K562 (cell line): ENCODE data around the gene NUP133. TPM values are rescaled to one million over a fixed set of nuclear protein-coding genes. Genes with fewer than 3 reads are reported as not detected.
A peak's percentile ranks its signal among the peaks of the same experiment; 100 is the strongest.

Experiments
- ARNT ChIP-seq, 2 experiments: fragments of 450-650 bp; IDR thresholded peaks; 2 replicates each; pipeline ENCODE4 v1.6.1; 2016; ENCODE audit warnings: mild to moderate bottlenecking in 1 of 2
- BRF1 ChIP-seq: IDR thresholded peaks from 3 replicates; pipeline ENCODE4 v1.6.1; 2011; ENCODE audit warnings: borderline replicate concordance, mild to moderate bottlenecking; ENCODE audit not compliant: insufficient read length; ENCODE audit errors: extremely low read depth
- CREB1 ChIP-seq, 2 experiments: sonication (generic) in 1 of 2; formaldehyde crosslinking in 1 of 2; IDR thresholded peaks; 2 replicates each; pipeline versions ENCODE4 v1.6.1 to v1.8.0; 2012 to 2022; ENCODE audit warnings: inconsistent platforms in 1 of 2, mild to moderate bottlenecking in 1 of 2, missing genetic modification reagents in 1 of 2, moderate library complexity in 1 of 2
- EP300 ChIP-seq: IDR thresholded peaks from 2 replicates; pipeline ENCODE4 v1.6.1; 2012; ENCODE audit warnings: low read length, improper control_type of control experiment
- FIP1L1 ChIP-seq: fragments of 200-400 bp; formaldehyde crosslinking; IDR thresholded peaks from 2 replicates; pipeline ENCODE4 v1.6.1; 2018; ENCODE audit warnings: mild to moderate bottlenecking, low read depth, low read length; ENCODE audit not compliant: poor library complexity, severe bottlenecking
- FOXJ2 ChIP-seq: fragments of 200-800 bp; sonication (Bioruptor generic); IDR thresholded peaks from 2 replicates; pipeline ENCODE4 v1.6.1; 2016; ENCODE audit warnings: missing genetic modification characterization, missing compliant biosample characterization
- FOXP1 ChIP-seq: sonication (generic); formaldehyde crosslinking; IDR thresholded peaks from 2 replicates; pipeline ENCODE4 v1.8.0; 2022; ENCODE audit warnings: mild to moderate bottlenecking, missing genetic modification reagents
- KAT2B ChIP-seq: IDR thresholded peaks from one replicate; pipeline ENCODE4 v1.6.1; 2012; ENCODE audit warnings: low read depth, mild to moderate bottlenecking, control low read depth, inconsistent platforms, low read length, moderate library complexity
- KDM4B ChIP-seq, 2 experiments: fragments of 450-650 bp in 1 of 2; sonication (generic) in 1 of 2; IDR thresholded peaks; 2 replicates each; pipeline ENCODE4 v1.6.1; 2016 to 2017; ENCODE audit warnings: borderline replicate concordance in 2 of 2, antibody characterized with exemption in 1 of 2, low read depth in 1 of 2, mild to moderate bottlenecking in 1 of 2
- NFE2L1 ChIP-seq: fragments of 450-650 bp; IDR thresholded peaks from 2 replicates; pipeline ENCODE4 v1.6.1; 2016; ENCODE audit warnings: missing genetic modification characterization, low read depth, mild to moderate bottlenecking, missing compliant biosample characterization, moderate library complexity, borderline replicate concordance
- POLR2AphosphoS5 ChIP-seq: IDR thresholded peaks from 2 replicates; pipeline ENCODE4 v1.6.1; 2011; ENCODE audit warnings: mild to moderate bottlenecking, low read depth, low read length, moderate library complexity; ENCODE audit not compliant: control insufficient read depth, insufficient read depth
- PTRF ChIP-seq: fragments of 450-650 bp; IDR thresholded peaks from 2 replicates; pipeline ENCODE4 v1.6.1; 2016; ENCODE audit warnings: mild to moderate bottlenecking, missing genetic modification characterization, missing compliant biosample characterization
- RFX1 ChIP-seq: fragments of 450-650 bp; IDR thresholded peaks from 2 replicates; pipeline ENCODE4 v1.6.1; 2016; ENCODE audit warnings: mild to moderate bottlenecking, moderate library complexity
- SIRT6 ChIP-seq: IDR thresholded peaks from one replicate; pipeline ENCODE4 v1.6.1; 2012; ENCODE audit warnings: low read depth, mild to moderate bottlenecking, control low read depth, inconsistent platforms, low read length, moderate library complexity
- SNIP1 ChIP-seq: fragments of 450-650 bp; IDR thresholded peaks from 2 replicates; pipeline ENCODE4 v1.7.1; 2017; ENCODE audit warnings: low read depth, mild to moderate bottlenecking
- U2AF1 ChIP-seq: fragments of 200-400 bp; formaldehyde crosslinking; optimal IDR thresholded peaks from 2 replicates; pipeline ENCODE3; 2017; ENCODE audit warnings: mild to moderate bottlenecking, low read depth, low read length, moderate library complexity
- ZNF583 ChIP-seq: fragments of 250-450 bp; sonication (Bioruptor Pico); IDR thresholded peaks from 2 replicates; pipeline ENCODE4 v1.4.0; 2020
- ZNF696 ChIP-seq: fragments of 250-450 bp; sonication (Bioruptor Pico); conservative IDR thresholded peaks from 2 replicates; pipeline ENCODE4 v1.4.0; 2020; ENCODE audit warnings: mild to moderate bottlenecking, moderate library complexity
- polyA plus RNA-seq, 8 experiments: library from polyadenylated mRNA; depleted of rRNA in 4 of 8; stranded (reverse) in 5 of 8; unstranded in 3 of 8; fragments of >200 nt; fragmentation: Nextera tagmentation in 2 of 8; fragmentation: Illumina TruSeq in 1 of 8; extraction: Ambion mirVana in 2 of 8; extraction: Trizol in 1 of 8; gene quantifications; 2 replicates each; pipeline versions ENCODE4 v1.2.1 to v1.2.3, GENCODE V29; 2011 to 2014; ENCODE audit warnings: inconsistent platforms in 1 of 8, missing spikeins in 1 of 8
- total RNA-seq, 7 experiments: library from RNA; depleted of rRNA in 6 of 7; stranded (reverse); fragments of >200 nt in 6 of 7; fragmentation: Illumina TruSeq in 2 of 7; extraction: Trizol in 2 of 7; gene quantifications; 2 replicates each; pipeline versions ENCODE4 v1.2.1 to v1.2.3, GENCODE V29; 2011 to 2021; ENCODE audit warnings: low replicate concordance in 1 of 7
- TF ChIP-seq, protein P1 (sequence below): IDR thresholded peaks from 2 replicates; pipeline ENCODE4 v1.6.1; 2011; ENCODE audit warnings: borderline replicate concordance, low read depth, mild to moderate bottlenecking, moderate library complexity, low read length; ENCODE audit not compliant: insufficient read depth, poor library complexity, severe bottlenecking
- TF ChIP-seq, protein P2 (sequence below): sonication (generic); formaldehyde crosslinking; IDR thresholded peaks from 2 replicates; pipeline ENCODE4 v1.5.0; 2020; ENCODE audit warnings: missing genetic modification reagents
- TF ChIP-seq, protein P3 (sequence below): sonication (generic); formaldehyde crosslinking; IDR thresholded peaks from 2 replicates; pipeline ENCODE4 v1.8.1; 2023; ENCODE audit warnings: mild to moderate bottlenecking, missing genetic modification reagents

The NUP133 gene
- total and polyA plus RNA-seq, 9 of the 15 experiments (the other 6 are each of a cell fraction or from before 2014, with no cell fraction given): 21.7 to 85.1 (median 61.3) TPM

DNA sequence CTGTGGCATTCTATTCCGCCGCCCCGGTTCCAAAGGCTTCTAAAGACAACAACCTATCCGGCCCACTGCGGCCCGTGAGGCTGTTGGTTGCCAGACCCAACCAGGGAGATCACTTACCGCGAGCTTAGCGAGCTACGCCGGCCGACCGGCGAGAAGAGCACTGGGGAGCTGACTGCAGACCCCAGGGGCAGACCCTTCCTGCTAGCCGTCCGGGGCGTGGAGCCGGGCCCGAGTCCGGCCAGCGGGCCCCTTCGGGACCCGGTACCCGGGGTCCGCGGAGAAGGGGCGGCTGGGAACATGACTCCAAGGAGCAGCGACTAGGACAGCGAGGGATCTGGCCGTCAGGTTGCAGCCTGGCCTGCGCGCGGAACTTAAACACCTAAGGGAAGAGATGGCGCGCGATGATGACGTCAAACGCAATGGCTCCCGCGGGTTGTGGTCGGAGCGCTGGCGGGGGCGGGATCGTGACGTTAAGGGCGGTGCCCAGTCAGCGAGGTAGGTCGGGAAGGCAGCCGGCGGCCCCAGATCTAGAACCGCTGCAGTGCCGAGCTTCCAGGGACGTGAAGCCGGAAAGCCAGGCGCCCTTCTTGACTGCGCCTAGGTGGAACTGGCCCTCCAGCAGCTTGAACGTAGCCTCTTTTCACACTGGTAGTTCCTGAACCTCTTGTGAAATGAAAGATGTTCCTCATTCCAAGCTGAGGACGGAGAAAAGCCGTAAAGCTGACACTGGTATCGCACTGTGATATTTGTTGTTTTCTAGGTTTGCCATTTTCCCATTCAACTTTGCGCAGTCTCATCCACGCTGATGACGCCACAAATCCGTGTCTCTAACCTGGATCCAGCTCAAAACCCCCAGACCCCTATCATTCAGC lies at the start of gene NUP133 (continued):
- TF ChIP-seq, protein P1, sequence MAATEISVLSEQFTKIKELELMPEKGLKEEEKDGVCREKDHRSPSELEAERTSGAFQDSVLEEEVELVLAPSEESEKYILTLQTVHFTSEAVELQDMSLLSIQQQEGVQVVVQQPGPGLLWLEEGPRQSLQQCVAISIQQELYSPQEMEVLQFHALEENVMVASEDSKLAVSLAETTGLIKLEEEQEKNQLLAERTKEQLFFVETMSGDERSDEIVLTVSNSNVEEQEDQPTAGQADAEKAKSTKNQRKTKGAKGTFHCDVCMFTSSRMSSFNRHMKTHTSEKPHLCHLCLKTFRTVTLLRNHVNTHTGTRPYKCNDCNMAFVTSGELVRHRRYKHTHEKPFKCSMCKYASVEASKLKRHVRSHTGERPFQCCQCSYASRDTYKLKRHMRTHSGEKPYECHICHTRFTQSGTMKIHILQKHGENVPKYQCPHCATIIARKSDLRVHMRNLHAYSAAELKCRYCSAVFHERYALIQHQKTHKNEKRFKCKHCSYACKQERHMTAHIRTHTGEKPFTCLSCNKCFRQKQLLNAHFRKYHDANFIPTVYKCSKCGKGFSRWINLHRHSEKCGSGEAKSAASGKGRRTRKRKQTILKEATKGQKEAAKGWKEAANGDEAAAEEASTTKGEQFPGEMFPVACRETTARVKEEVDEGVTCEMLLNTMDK: no peak
- no peak for TF ChIP-seq PTRF
- no peak for TF ChIP-seq SIRT6
- peak; percentile 58 for TF ChIP-seq U2AF1
- peak; percentile 98 for TF ChIP-seq CREB1 (IDR thresholded peaks at IDR 0.05)
- TF ChIP-seq CREB1 (CRISPR knock-in tag; IDR thresholded peaks at IDR 0.05): peak; percentile 98
- no peak for TF ChIP-seq RFX1
- no peak for TF ChIP-seq EP300
- TF ChIP-seq KAT2B: peak; percentile 71
- 0 out of 2 replicates have a peak, but pooled peaks have one; percentile 36 for TF ChIP-seq ZNF583 (CRISPR knock-in tag)
- TF ChIP-seq BRF1: no peak
- peak; percentile 83 for TF ChIP-seq FIP1L1
- TF ChIP-seq, protein P2, sequence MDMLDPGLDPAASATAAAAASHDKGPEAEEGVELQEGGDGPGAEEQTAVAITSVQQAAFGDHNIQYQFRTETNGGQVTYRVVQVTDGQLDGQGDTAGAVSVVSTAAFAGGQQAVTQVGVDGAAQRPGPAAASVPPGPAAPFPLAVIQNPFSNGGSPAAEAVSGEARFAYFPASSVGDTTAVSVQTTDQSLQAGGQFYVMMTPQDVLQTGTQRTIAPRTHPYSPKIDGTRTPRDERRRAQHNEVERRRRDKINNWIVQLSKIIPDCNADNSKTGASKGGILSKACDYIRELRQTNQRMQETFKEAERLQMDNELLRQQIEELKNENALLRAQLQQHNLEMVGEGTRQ (CRISPR knock-in tag): no peak
- TF ChIP-seq ARNT (IDR thresholded peaks at IDR 0.05): no peak; a peak in 1 of 4 replicates
- TF ChIP-seq FOXJ2: peak; percentile 65
- TF ChIP-seq, protein P3, sequence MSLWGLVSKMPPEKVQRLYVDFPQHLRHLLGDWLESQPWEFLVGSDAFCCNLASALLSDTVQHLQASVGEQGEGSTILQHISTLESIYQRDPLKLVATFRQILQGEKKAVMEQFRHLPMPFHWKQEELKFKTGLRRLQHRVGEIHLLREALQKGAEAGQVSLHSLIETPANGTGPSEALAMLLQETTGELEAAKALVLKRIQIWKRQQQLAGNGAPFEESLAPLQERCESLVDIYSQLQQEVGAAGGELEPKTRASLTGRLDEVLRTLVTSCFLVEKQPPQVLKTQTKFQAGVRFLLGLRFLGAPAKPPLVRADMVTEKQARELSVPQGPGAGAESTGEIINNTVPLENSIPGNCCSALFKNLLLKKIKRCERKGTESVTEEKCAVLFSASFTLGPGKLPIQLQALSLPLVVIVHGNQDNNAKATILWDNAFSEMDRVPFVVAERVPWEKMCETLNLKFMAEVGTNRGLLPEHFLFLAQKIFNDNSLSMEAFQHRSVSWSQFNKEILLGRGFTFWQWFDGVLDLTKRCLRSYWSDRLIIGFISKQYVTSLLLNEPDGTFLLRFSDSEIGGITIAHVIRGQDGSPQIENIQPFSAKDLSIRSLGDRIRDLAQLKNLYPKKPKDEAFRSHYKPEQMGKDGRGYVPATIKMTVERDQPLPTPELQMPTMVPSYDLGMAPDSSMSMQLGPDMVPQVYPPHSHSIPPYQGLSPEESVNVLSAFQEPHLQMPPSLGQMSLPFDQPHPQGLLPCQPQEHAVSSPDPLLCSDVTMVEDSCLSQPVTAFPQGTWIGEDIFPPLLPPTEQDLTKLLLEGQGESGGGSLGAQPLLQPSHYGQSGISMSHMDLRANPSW (CRISPR knock-in tag): no peak
- no peak; the same call in 1 of the 2 replicates for TF ChIP-seq SNIP1
- TF ChIP-seq NFE2L1 (tag): no peak
- TF ChIP-seq ZNF696 (CRISPR knock-in tag): no peak
- peak; percentile 96 for TF ChIP-seq POLR2AphosphoS5
- TF ChIP-seq KDM4B (IDR thresholded peaks at IDR 0.05; ENCODE audit: borderline replicate concordance in 2 of 2, low read depth in 1 of 2): no peak
- TF ChIP-seq FOXP1 (CRISPR knock-in tag): no peak
